Pulmonary artery endothelial cell (primary cell): ENCODE results near the gene RASA1. TPM values are rescaled to one million over a fixed set of nuclear protein-coding genes. Genes with fewer than 3 reads are reported as not detected.
A peak's percentile ranks its signal among the peaks of the same experiment; 100 is the strongest.

ENCODE experiments used
- DNase-seq: peaks from one replicate; pipeline ENCODE4 v3.0.0-alpha.2; 2011; ENCODE audit warnings: low read depth, low spot score
- total RNA-seq: library from RNA; depleted of rRNA; stranded (reverse); fragments of >200 nt; gene quantifications from 2 replicates; pipeline ENCODE4 v1.2.3, GENCODE V29; 2014

Gene RASA1
- total RNA-seq, 1 donor from 2014 or later, result 37.7 TPM

GRCh38 chr5:87400305-87400899 is 132.7 kb downstream of the RASA1 start:
- no peak for DNase-seq

DNA sequence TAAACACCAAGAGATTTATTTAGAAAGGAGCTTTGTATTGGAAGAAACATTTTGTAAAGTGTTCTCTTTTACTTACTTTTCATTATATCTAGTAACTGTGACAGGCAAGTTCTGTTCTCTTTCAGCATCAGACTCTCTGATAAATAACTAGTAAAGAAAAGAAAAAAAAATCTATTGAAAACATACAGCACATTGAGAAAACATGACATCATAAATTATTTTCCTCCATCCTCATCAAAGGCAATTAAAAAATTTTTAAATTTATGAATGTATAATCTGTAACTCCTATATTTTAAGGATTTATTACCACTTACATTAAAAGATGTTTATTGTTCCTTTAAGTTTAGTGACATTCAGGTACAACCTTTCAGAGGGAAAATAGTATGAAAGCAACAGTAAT is 133.9 kb downstream of the RASA1 start:
- no peak for DNase-seq

DNA sequence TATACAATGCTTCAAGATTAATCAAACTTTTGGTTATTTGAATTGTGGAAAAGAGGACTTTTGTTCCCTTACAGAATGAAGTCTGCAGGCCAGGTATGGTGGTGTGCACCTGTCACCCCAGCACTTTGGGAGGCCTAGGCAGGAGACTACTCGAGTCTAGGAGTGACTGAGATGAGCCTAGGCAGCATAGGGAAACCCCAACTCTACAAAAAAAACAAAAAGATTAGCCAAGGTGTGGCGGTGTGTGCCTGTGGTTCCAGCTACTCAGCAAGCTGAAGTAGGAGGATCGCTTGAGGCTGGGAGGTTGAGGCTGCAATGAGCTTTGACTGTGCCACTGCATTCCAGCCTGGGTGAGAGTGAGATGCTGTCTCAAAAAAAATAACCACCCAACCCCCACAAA is 135.7 kb downstream of the RASA1 start:
- no peak for DNase-seq

DNA sequence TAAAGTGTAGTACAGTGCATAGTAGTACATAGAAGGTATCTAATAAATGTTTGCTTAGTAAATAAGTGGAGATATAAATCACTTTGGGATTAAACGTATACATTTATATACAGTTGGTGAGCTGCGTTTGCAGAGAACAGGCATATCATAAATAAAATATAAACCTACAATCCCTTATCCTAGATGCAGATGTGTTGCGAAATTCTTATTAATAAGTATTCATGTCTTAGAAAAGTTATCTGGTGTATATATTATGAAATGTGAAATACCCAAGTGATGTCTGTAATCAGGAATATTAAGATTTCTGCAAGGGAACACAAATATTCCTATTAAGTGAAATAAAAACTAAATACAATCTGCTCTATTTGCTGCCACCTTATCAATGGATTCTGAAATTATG is 136.2 kb downstream of the RASA1 start:
- no peak for DNase-seq

DNA sequence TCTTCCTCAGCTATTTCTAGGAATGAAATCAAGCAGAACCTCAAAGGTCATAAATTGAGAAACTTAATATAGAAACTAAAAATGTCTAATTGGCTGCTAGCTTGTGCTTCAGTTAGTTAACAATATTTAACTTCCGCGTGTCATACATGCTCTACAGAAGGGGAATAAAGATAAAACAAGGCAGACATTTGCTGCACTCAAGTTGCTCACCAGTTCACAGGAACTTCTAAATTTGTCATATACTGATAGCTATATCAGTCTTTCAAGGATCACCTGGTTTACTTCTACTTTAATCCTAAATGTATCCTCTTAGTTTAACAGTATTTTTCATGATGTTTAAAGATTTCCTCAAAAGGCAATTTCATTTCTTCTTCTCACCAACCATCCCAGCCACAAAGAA is 136.7 kb downstream of the RASA1 start:
- no peak for DNase-seq

DNA sequence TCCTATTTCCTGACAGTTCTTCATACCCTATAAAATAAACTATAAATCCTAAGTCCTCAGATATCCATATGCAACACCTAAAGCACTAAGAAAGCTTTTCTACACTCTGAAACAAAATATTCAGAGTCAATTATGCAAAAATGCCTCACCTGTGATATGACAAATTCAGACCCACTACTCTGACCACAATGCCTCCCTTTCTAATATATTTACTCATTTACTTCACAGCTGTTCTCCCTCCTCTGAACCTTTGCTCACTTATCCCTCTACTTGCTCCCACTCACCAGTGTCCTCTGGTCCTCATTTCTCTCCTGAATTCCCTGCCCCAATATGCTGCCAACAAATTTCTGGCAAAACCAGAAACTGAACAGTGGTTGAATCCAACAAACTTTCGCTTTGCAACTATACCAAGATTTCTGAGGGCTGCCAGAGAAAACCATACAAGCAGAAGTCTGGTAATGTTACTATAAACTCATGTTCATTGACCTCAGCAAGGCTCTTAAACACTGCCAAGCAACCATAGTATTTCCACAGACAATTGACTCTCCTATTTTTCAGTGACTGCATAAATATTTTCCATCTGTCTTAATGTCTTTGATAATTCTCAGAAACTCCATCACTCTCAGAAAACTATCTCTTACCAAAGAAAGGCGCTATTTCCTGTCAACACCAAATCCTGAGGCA is 137.9 kb downstream of the RASA1 start:
- DNase-seq, result no peak

DNA sequence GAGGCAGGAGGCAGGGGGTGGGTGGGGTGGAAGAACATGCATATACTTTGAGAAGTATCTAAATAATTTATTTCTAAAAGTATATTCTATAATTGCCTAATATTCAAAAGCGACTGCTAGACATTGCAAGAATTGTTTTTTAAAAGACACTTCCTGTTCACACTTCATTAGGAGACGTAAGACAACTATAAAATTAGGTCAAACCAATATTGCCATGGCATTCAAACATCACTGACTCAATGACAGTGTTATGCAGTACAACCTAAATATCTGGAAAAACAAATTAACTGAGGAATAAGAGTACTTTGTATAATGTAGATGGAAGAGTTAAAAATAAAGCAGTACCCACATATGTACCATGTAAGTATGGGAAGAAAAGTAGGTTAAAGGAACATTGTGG is 140.5 kb downstream of the RASA1 start:
- DNase-seq, result no peak

DNA sequence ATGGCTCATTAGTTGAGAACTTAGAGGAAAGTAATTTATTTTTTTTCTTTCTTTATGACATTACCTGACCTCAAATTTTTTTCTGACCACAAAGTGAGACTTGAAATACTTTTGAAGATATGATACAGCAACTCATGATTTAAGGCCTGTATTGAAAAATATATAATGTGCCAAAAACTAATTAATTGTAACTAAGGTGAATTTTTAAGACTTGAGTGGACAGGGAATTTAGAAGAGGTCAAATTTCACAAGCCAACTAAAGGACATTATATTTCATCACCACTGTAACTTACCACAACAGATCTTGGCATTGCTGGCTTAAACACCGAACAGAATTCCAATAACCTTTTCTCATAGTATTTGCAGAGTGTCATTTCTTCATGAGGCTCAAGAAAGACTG is 143.2 kb downstream of the RASA1 start:
- DNase-seq, result no peak

- DNase-seq, result no peak
Measured at GRCh38 chr5:87411586-87411972, 143.9 kb downstream of the RASA1 start.

DNA sequence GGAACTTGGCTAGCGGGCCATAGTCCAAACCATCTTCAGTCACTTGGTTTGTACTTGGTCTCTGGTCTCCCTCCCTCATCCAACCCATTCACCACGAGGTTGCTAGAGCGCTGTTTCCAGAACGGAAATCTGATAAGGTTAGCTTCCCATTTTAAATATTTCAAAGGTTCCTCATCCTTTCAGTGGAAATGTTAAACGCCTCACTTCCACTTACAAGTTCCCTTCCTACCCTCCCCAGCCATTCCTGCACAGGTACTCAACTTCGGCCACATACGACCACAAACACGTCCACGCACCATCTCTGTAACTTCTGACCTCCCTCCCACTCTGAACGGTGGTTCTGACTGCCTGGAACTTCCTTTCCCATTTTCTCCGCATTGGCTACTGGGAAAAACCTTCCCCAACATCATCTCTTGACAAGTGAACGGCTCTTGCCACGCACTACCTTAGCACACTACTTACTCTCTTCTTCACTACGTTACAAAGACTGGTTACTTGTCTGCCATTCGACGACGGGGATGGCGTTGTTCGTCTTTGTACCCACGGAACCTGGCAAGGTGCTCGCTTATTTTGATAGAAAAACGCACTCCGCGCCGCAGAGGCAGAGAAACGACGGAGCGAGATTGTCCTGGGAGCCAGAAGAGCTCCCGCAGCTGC is 144.4 kb downstream of the RASA1 start:
- no peak for DNase-seq

DNA sequence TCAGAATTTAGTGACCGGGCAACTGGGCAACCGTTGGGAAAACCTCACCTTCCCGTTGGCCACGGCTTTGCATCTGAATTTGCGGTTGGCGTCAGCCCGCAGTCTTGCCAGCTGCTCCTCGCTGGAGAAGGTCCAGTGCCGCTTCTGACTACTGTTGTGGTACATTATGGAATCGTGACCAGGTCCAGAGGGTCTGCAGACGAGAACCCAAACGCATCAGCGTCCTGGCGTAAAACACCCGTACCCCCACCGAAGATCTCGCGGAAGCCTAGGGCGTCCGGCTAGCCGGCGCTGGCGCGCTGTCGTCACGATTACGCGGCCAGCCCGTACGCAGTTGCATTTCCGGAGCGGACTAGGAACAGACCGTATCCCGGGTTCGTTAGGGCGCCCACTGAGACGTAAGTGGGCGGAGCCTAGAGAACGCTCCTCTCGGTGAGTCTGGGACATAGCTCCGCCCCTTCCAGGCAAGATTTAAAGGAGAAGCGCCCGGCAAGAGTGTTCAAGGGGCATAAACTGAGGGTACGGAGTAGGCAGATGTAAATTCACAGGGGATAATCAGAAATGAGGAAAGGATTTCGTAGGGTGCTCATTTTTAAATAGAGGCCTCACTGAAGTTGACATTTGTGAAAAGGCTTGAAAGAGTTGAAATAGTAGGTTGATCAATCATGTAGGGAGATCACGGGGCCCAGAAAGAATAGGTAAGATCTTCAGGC is 145.1 kb downstream of the RASA1 start, which contains the start of gene CCNH:
Gene CCNH (minus strand): TSS at position 301 of the 713 bp plus-strand sequence. CDS start 136 bp downstream, at position 165.
- peak; percentile 93 for DNase-seq

GRCh38 chr5:87413343-87413645 is 145.6 kb downstream of the RASA1 start:
- no peak for DNase-seq

DNA sequence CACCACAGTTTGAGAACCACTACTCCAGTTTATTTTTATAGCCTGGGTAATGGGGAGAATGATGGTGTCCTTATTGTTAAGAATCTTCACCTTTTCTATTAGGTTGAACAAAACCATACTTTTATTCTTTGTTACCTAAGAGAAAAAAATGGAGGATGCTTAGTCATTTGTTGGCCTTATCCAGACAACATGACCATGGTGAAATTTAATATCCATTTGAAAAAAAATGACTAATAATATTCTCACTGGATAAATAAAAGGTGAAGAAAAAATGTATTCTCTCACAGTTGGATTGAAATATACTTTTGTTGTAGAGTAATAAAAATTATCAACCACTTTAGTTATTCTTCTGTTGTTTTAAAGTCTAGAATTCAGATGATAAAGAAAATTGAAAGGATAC is 150.8 kb downstream of the RASA1 start:
- DNase-seq, result no peak

- DNase-seq, result no peak
Measured at GRCh38 chr5:87421307-87421706, 153.6 kb downstream of the RASA1 start.

GRCh38 chr5:87423755-87424154 is 156.1 kb downstream of the RASA1 start:
- DNase-seq, result no peak

DNA sequence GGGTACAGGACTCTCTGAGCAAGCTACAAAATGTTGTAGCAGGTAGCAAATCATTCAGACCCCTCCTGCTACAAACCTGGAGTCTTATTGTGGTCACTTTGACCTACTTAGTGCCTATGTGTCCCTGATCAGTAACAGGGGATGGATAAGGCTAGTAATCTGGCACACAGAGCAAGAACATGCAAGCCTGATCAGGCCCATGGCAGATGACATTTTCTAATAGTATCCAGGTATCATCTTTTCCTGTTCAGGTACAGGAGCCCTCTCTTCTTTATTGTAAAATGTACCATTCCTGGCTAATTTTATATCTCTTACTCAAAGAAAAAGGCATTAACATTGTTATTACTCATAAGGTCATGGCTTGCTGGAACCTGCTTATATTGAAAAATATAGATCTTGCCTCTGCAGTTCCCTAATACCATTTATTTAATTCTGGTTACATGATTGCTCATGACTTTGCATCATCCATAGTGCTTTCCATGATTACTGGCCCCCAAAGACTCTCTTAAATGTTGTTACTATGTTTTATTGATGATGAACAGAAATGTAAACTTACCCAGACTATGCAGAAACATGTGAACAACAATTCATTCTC is 163.3 kb downstream of the RASA1 start:
- DNase-seq, result no peak

GRCh38 chr5:87432460-87432859 is 164.8 kb downstream of the RASA1 start:
- DNase-seq, result no peak

DNA sequence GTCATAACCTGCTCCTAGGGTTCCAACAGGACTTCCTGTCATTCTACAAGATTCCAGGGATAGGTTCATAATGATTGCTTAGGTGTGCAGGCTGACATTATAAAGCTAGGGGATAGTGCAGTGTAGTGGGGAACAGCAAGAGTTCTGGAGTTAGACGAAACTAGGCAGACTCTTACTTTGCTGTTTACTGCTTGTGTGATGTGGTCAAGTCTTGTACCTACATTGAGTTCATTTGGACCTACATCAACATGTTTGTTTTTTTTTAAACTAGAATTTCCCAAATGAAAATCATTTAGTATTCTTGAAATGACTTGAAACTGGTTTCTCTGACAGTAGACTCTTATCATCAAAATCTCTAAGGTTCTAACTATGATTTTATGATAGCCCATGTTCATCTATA is 166.3 kb downstream of the RASA1 start:
- no peak for DNase-seq

- no peak for DNase-seq
Measured at GRCh38 chr5:87434461-87434860, 166.8 kb downstream of the RASA1 start.

- no peak for DNase-seq
Measured at GRCh38 chr5:87435144-87435694, 167.5 kb downstream of the RASA1 start.

DNA sequence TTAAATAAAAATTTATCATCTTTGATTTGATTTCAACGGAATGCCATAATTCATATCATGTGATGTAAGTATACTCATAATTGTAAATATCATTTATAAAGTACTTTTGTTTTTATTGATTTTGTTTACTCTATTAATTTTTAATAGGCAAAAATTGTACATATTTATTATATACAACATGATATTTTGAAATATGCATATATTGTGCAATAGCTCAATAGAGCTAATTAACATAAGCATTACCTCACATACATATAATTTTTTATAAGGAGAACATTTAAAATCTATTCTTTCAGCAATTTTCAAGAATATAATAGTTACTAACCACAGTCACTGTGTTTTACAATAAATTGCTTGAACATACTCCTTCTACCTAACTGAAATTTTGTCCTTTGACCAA is 170.0 kb downstream of the RASA1 start:
- DNase-seq, result no peak

- DNase-seq, result no peak
Measured at GRCh38 chr5:87438231-87438630, 170.5 kb downstream of the RASA1 start.
